NCI-H146 (cell line): ENCODE measurements around the gene NFYB.

Experiments used
- DNase-seq: peaks from one replicate; lab custom pipeline; 2025; lab: John Stamatoyannopoulos, UW

Gene NFYB

GRCh38 chr12:104155711-104156555 is 17.9 kb upstream of the NFYB start:
- DNase-seq, result no peak

- peak; percentile 90 for DNase-seq
Observed at GRCh38 chr12:104154806-104155205, 16.8 kb upstream of the NFYB start.

GRCh38 chr12:104154286-104154685 is 16.3 kb upstream of the NFYB start:
- no peak for DNase-seq

- DNase-seq, result no peak
Observed at GRCh38 chr12:104152685-104153241, 14.8 kb upstream of the NFYB start.

GRCh38 chr12:104150416-104150815 is 12.4 kb upstream of the NFYB start:
- DNase-seq, result peak; percentile 47

GRCh38 chr12:104147346-104147745 is 9.3 kb upstream of the NFYB start:
- DNase-seq, result no peak

GRCh38 chr12:104143918-104144317 is 5.9 kb upstream of the NFYB start:
- DNase-seq, result no peak

GRCh38 chr12:104143002-104143401 is 5.0 kb upstream of the NFYB start:
- no peak for DNase-seq

GRCh38 chr12:104142543-104142942 is 4.5 kb upstream of the NFYB start:
- no peak for DNase-seq

- DNase-seq, result no peak
Observed at GRCh38 chr12:104138797-104139152, 765 bp upstream of the NFYB start.

GRCh38 chr12:104137001-104137901 is 759 bp downstream of the NFYB start:
- DNase-seq, result peak; percentile 68

GRCh38 chr12:104136577-104136976 is 1.4 kb downstream of the NFYB start:
- no peak for DNase-seq

GRCh38 chr12:104134882-104135281 is 3.1 kb downstream of the NFYB start:
- no peak for DNase-seq

GRCh38 chr12:104133866-104134265 is 4.1 kb downstream of the NFYB start:
- no peak for DNase-seq

GRCh38 chr12:104133321-104133720 is 4.7 kb downstream of the NFYB start:
- no peak for DNase-seq

GRCh38 chr12:104132351-104132956 is 5.6 kb downstream of the NFYB start:
- DNase-seq, result peak; percentile 94

- DNase-seq, result no peak
Observed at GRCh38 chr12:104131609-104132008, 6.4 kb downstream of the NFYB start.

GRCh38 chr12:104130760-104131159 is 7.2 kb downstream of the NFYB start:
- no peak for DNase-seq

- no peak for DNase-seq
Observed at GRCh38 chr12:104126548-104126947, 11.5 kb downstream of the NFYB start.

GRCh38 chr12:104122298-104122697 is 15.7 kb downstream of the NFYB start:
- DNase-seq, result no peak

- no peak for DNase-seq
Observed at GRCh38 chr12:104121001-104121400, 17.0 kb downstream of the NFYB start.

GRCh38 chr12:104115587-104115975 is 22.4 kb downstream of the NFYB start:
- DNase-seq, result no peak
